ENCODE measurements around the gene ZFPM1.

ZFPM1 gene

GRCh38 chr16:88570691-88571092 is 117.6 kb downstream of the ZFPM1 start:
- TF ChIP-seq CTCF (IDR thresholded peaks at IDR 0.05; ENCODE audit: insufficient read depth, low read length, poor library complexity, severe bottlenecking), result no peak
- Histone ChIP-seq H3K27me3 (replicated peaks; ENCODE audit: control insufficient read depth, insufficient read depth, low read length) (no peaks in the 10 kb centered on the region), H3K36me3 (ENCODE audit: control insufficient read depth, insufficient read depth, low read length) (peaks cover 2% of the 10 kb centered on the region; the same call in 1 of the 2 replicates), H3K4me3 (replicated peaks; ENCODE audit: low read depth, low read length) (peak overlapping the region; percentile 73)
- DNase-seq (ENCODE audit: extremely low read depth, insufficient read length), result peak; percentile 61

GRCh38 chr16:88575251-88575650 is 122.2 kb downstream of the ZFPM1 start:
- TF ChIP-seq CTCF (IDR thresholded peaks at IDR 0.05; ENCODE audit: insufficient read depth, low read length, poor library complexity, severe bottlenecking), result no peak
- Histone ChIP-seq H3K4me3 (replicated peaks; ENCODE audit: low read depth, low read length) (no peak overlapping the region), H3K36me3 (ENCODE audit: control insufficient read depth, insufficient read depth, low read length) (peaks cover 25% of the 10 kb centered on the region), H3K27me3 (replicated peaks; ENCODE audit: control insufficient read depth, insufficient read depth, low read length) (no peaks in the 10 kb centered on the region)
- no peak for DNase-seq (ENCODE audit: extremely low read depth, insufficient read length)

- H3K27me3 ChIP-seq (replicated peaks; ENCODE audit: control insufficient read depth, insufficient read depth, low read length), result no peaks in the 10 kb centered on the region
- no peak for TF ChIP-seq CTCF (IDR thresholded peaks at IDR 0.05; ENCODE audit: insufficient read depth, low read length, poor library complexity, severe bottlenecking)
- peaks cover 31% of the 10 kb centered on the region for H3K36me3 ChIP-seq (ENCODE audit: control insufficient read depth, insufficient read depth, low read length)
- no peak overlapping the region for H3K4me3 ChIP-seq (replicated peaks; ENCODE audit: low read depth, low read length)
- no peak for DNase-seq (ENCODE audit: extremely low read depth, insufficient read length)
Observed at GRCh38 chr16:88576307-88576706, 123.2 kb downstream of the ZFPM1 start.

- H3K4me3 ChIP-seq (replicated peaks; ENCODE audit: low read depth, low read length), result no peak overlapping the region
- peaks cover 35% of the 10 kb centered on the region for H3K36me3 ChIP-seq (ENCODE audit: control insufficient read depth, insufficient read depth, low read length)
- H3K27me3 ChIP-seq (replicated peaks; ENCODE audit: control insufficient read depth, insufficient read depth, low read length), result no peaks in the 10 kb centered on the region
- no peak for TF ChIP-seq CTCF (IDR thresholded peaks at IDR 0.05; ENCODE audit: insufficient read depth, low read length, poor library complexity, severe bottlenecking)
- DNase-seq (ENCODE audit: extremely low read depth, insufficient read length), result no peak
Observed at GRCh38 chr16:88577166-88577565, 124.1 kb downstream of the ZFPM1 start.

- Histone ChIP-seq H3K27me3 (replicated peaks; ENCODE audit: control insufficient read depth, insufficient read depth, low read length) (no peaks in the 10 kb centered on the region), H3K4me3 (replicated peaks; ENCODE audit: low read depth, low read length) (no peak overlapping the region), H3K36me3 (ENCODE audit: control insufficient read depth, insufficient read depth, low read length) (peaks cover 43% of the 10 kb centered on the region)
- no peak for DNase-seq (ENCODE audit: extremely low read depth, insufficient read length)
- no peak for TF ChIP-seq CTCF (IDR thresholded peaks at IDR 0.05; ENCODE audit: insufficient read depth, low read length, poor library complexity, severe bottlenecking)
Observed at GRCh38 chr16:88578446-88579313, 125.6 kb downstream of the ZFPM1 start.

Data from GM06990 (cell line).